ENCODE results near the gene CA12.

DNA sequence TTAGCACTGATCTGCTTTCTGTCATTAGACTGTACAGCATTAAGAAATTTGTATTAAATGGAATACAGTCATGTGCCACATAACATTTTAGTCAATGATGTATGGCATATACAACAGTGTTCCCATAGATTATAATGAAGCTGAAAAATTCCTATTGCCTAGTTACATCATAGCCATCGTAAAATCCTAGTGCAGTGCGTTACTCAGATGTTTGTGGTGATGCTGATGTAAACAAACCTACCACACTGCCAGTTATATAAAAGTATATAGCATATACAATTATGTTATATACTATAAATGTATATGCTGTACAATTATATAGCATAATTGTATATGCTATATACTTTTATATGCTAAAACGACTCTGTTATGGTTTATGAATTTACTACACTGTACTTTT lies 62.6 kb downstream of the CA12 start:
- TF ChIP-seq, protein P1, sequence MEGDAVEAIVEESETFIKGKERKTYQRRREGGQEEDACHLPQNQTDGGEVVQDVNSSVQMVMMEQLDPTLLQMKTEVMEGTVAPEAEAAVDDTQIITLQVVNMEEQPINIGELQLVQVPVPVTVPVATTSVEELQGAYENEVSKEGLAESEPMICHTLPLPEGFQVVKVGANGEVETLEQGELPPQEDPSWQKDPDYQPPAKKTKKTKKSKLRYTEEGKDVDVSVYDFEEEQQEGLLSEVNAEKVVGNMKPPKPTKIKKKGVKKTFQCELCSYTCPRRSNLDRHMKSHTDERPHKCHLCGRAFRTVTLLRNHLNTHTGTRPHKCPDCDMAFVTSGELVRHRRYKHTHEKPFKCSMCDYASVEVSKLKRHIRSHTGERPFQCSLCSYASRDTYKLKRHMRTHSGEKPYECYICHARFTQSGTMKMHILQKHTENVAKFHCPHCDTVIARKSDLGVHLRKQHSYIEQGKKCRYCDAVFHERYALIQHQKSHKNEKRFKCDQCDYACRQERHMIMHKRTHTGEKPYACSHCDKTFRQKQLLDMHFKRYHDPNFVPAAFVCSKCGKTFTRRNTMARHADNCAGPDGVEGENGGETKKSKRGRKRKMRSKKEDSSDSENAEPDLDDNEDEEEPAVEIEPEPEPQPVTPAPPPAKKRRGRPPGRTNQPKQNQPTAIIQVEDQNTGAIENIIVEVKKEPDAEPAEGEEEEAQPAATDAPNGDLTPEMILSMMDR (IDR thresholded peaks at IDR 0.05), result no peak
- TF ChIP-seq POLR2A (IDR thresholded peaks at IDR 0.05), result no peak

All from Peyer's patch (tissue), 4 donors.